Immature natural killer cell (primary cell): ENCODE data around the gene CD58. TPM values are rescaled to one million over a fixed set of nuclear protein-coding genes. Genes with fewer than 3 reads are reported as not detected.
A peak's percentile ranks its signal among the peaks of the same experiment; 100 is the strongest.

Source experiments
- DNase-seq, 3 donors: peaks; one replicate each; pipeline ENCODE4 v3.0.0; 2022; ENCODE audit warnings: mixed read lengths in 1 of 3
- H3K27ac Mint-ChIP-seq, 6 donors: one replicate each; pipeline ENCODE4 v1.8.0; 2020; ENCODE audit warnings: mixed read lengths in 6 of 6, mild to moderate bottlenecking in 5 of 6, inconsistent platforms in 4 of 6, moderate library complexity in 3 of 6
- H3K27me3 Mint-ChIP-seq, 3 donors: one replicate each; pipeline ENCODE4 v1.8.0; 2020 to 2021; ENCODE audit warnings: low read depth in 3 of 3, mild to moderate bottlenecking in 3 of 3, mixed read lengths in 3 of 3, moderate library complexity in 3 of 3, inconsistent platforms in 1 of 3
- H3K36me3 Mint-ChIP-seq, 3 donors: one replicate each; pipeline ENCODE4 v1.8.0; 2020; ENCODE audit warnings: mixed read lengths in 3 of 3, inconsistent platforms in 2 of 3, mild to moderate bottlenecking in 2 of 3
- H3K4me1 Mint-ChIP-seq, 2 donors: one replicate each; pipeline ENCODE4 v1.8.0; 2020; ENCODE audit warnings: inconsistent platforms in 2 of 2, mild to moderate bottlenecking in 2 of 2, mixed read lengths in 2 of 2, moderate library complexity in 1 of 2
- H3K4me3 Mint-ChIP-seq, 5 donors: one replicate each; pipeline ENCODE4 v1.8.0; 2020; ENCODE audit warnings: mild to moderate bottlenecking in 5 of 5, mixed read lengths in 5 of 5, inconsistent platforms in 3 of 5, moderate library complexity in 3 of 5
- H3K9me3 Mint-ChIP-seq, 6 donors: one replicate each; pipeline ENCODE4 v1.8.0; 2020; ENCODE audit warnings: mild to moderate bottlenecking in 6 of 6, mixed read lengths in 6 of 6, inconsistent platforms in 4 of 6, moderate library complexity in 3 of 6
- polyA plus RNA-seq, 3 donors: library from polyadenylated mRNA; unstranded; fragments of 300-500 nt; fragmentation: Illumina TruSeq; gene quantifications; one replicate each; pipeline ENCODE4 v1.2.3, GENCODE V29; 2021

CD58 gene
- polyA plus RNA-seq, 3 donors from 2014 or later, result 68.6 to 112 (median 69.9) TPM

DNA sequence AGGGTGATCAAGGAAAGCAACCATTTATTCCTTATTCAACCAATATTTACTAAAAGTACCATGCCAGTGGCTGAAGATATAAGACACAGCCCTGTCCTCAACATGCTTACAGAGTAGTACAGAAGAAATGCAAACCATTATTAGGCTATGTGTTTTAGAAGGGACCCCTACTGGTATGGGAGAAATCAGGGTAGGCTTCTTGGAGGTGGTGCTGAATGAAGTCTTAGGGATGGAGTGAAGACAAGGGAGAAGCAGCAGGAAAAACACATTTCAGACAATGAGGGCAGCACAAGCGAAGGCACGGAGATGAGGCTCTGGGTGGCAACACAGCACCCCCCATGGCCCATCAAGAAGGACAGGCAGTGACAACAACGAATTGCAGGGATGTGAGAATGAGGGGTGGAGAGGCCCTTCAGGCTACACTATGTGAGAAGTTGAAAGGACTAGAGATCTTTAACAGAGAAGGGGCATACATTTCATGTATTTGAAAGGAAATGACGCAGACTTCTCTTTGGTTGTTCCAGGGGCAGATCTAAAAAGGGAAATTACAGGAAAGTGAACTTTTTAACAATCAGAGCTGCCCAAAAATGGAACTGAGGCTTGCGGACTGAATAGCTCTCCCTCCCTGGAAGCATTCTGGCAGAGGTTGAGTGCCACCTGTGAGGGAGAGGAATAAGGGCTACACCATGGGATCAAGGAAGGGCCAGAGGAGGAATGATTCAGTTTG, 16.8 kb upstream of the CD58 start:
- Mint-ChIP-seq H3K4me1 (peaks cover 20 to 22% of the 10 kb centered on the region in 2 donors), H3K36me3 (no peaks in the 10 kb centered on the region), H3K4me3 (peak overlapping the region in 1 of 5 donors; percentile 9), H3K27ac (no peak overlapping the region), H3K9me3 (no peaks in the 10 kb centered on the region), H3K27me3 (peaks cover 12 to 23% (median 12%) of the 10 kb centered on the region in 3 donors)
- DNase-seq, result no peak

DNA sequence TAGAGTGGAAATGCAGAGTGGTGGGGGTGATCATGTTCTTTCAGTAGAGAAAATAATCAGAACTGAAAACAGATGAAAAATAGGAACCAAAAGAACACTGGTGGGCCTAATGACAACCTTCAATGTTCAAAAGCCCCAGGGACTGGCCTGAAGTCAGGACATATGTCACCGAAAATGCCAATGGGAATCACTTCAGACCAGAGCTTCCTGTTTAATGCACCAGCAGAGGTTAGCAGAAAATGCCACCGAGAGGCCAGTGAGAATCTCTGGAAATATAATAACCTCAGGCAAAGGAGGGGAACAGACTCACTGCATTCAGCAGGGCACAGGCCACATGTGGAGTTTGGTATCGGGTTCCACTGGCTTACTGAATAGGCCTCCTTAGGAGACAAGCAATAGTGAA, 15.9 kb upstream of the CD58 start:
- Mint-ChIP-seq H3K27ac (no peak overlapping the region), H3K36me3 (no peaks in the 10 kb centered on the region), H3K4me3 (no peak overlapping the region), H3K27me3 (peaks cover 12 to 20% (median 16%) of the 10 kb centered on the region in 3 donors), H3K4me1 (peaks cover 20 to 22% of the 10 kb centered on the region in 2 donors), H3K9me3 (no peaks in the 10 kb centered on the region)
- no peak for DNase-seq

GRCh38 chr1:116585886-116586285, 15.1 kb upstream of the CD58 start:
- no peak for DNase-seq
- Mint-ChIP-seq H3K4me3 (no peak overlapping the region), H3K27me3 (peaks cover 11 to 20% (median 16%) of the 10 kb centered on the region in 3 donors), H3K4me1 (peaks cover 19 to 22% of the 10 kb centered on the region in 2 donors), H3K9me3 (no peaks in the 10 kb centered on the region), H3K36me3 (no peaks in the 10 kb centered on the region), H3K27ac (no peak overlapping the region)

GRCh38 chr1:116581323-116581885, 10.6 kb upstream of the CD58 start:
- no peaks in the 10 kb centered on the region for H3K4me1 Mint-ChIP-seq
- no peak overlapping the region for H3K27ac Mint-ChIP-seq
- H3K36me3 Mint-ChIP-seq, result no peaks in the 10 kb centered on the region
- no peak for DNase-seq
- H3K27me3 Mint-ChIP-seq, result peaks cover 2 to 18% (median 10%) of the 10 kb centered on the region in 3 donors
- H3K4me3 Mint-ChIP-seq, result no peak overlapping the region
- no peaks in the 10 kb centered on the region for H3K9me3 Mint-ChIP-seq

DNA sequence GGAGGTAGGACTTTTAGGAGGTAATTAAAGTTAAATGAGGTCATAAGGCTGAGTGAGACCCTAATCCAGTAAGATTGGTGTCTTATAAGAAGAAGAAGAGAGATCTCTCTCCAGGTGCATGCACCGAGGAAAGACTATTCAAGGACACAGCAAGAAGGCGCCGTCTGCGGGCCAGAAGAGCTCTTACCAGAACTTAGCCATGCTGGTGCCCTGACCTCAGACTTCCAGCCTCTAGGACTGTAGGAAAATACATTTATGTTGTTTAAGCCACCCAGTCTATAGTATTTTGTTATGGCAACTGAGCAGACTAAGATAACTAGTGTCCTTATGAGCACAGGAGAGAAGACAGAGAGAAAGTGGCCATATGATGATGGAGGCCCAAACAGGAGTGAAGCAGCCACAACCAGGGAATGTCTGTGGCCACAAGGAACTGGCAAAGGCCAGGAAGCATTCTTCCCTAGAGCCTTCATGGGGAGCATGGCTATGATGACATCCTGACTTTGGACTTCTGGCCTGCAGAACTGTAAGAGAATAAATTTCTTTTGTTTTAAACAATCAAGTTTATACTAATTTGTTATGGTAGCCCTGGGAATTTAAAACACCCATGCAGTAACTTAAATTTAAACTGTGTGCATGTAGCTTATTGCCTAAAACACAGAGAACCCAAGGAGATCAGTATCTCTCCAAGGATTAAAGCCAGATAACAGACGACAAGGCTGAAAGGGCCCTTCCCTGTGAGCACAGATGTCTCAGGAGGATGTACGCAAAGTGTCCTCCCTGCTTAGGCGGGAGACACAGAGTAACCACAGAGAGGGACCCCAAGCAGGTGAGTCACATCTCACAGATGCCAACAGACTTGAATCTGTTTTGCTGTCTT, 9.9 kb upstream of the CD58 start:
- H3K36me3 Mint-ChIP-seq, result no peaks in the 10 kb centered on the region
- H3K4me1 Mint-ChIP-seq, result no peaks in the 10 kb centered on the region
- no peak overlapping the region for H3K4me3 Mint-ChIP-seq
- no peak overlapping the region for H3K27ac Mint-ChIP-seq
- peaks cover 4 to 21% (median 10%) of the 10 kb centered on the region in 3 donors for H3K27me3 Mint-ChIP-seq
- DNase-seq, result no peak
- H3K9me3 Mint-ChIP-seq, result no peaks in the 10 kb centered on the region

GRCh38 chr1:116579259-116579875, 8.5 kb upstream of the CD58 start:
- peaks cover 5 to 17% (median 10%) of the 10 kb centered on the region in 3 donors for H3K27me3 Mint-ChIP-seq
- no peak overlapping the region for H3K4me3 Mint-ChIP-seq
- no peaks in the 10 kb centered on the region for H3K9me3 Mint-ChIP-seq
- no peaks in the 10 kb centered on the region for H3K36me3 Mint-ChIP-seq
- no peaks in the 10 kb centered on the region for H3K4me1 Mint-ChIP-seq
- no peak for DNase-seq
- H3K27ac Mint-ChIP-seq, result no peak overlapping the region

GRCh38 chr1:116578581-116578980, 7.8 kb upstream of the CD58 start:
- Mint-ChIP-seq H3K27ac (peak overlapping the region in 1 of 6 donors; percentile 25), H3K9me3 (no peaks in the 10 kb centered on the region), H3K4me1 (no peaks in the 10 kb centered on the region), H3K27me3 (peaks cover 5 to 16% (median 9%) of the 10 kb centered on the region in 3 donors), H3K36me3 (no peaks in the 10 kb centered on the region), H3K4me3 (no peak overlapping the region)
- no peak for DNase-seq

DNA sequence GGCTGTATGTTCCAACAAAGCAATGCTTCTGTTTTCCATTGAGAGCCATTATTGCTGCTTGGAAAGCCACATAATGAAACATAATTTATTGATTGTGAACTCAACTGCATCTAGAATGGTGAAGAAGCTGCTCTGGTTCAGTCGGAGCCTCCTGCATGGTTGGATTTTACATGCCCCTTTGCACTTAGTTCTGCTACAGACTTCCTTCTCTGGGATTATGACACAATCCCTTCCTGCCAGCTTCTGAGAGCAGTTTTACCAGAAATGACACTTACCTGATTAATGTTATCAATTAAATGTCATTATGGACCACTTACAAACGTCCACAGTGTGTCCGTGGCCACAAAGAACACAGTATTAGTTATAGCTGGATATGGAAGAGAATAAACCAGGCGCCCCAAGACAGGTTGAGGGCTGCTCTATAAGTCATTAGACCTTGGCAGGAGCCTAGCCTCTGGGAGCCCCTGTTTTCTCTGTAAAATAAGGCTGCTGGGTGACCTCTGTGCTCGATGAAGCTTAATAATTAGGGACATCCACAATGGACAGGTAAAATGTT, 7.0 kb upstream of the CD58 start:
- Mint-ChIP-seq H3K4me3 (no peak overlapping the region), H3K4me1 (no peaks in the 10 kb centered on the region), H3K27me3 (peaks cover 5 to 10% (median 6%) of the 10 kb centered on the region in 3 donors), H3K9me3 (no peaks in the 10 kb centered on the region), H3K36me3 (no peaks in the 10 kb centered on the region), H3K27ac (no peak overlapping the region)
- no peak for DNase-seq

GRCh38 chr1:116574581-116575291, 3.9 kb upstream of the CD58 start:
- no peaks in the 10 kb centered on the region for H3K36me3 Mint-ChIP-seq
- H3K27me3 Mint-ChIP-seq, result peaks cover 4 to 12% (median 5%) of the 10 kb centered on the region in 3 donors
- no peaks in the 10 kb centered on the region for H3K9me3 Mint-ChIP-seq
- no peak overlapping the region for H3K4me3 Mint-ChIP-seq
- peak overlapping the region in 1 of 6 donors; percentile 14 for H3K27ac Mint-ChIP-seq
- H3K4me1 Mint-ChIP-seq, result peaks cover 12 to 15% of the 10 kb centered on the region in 2 donors
- DNase-seq, result peak; percentile 53 to 60 (median 59)

DNA sequence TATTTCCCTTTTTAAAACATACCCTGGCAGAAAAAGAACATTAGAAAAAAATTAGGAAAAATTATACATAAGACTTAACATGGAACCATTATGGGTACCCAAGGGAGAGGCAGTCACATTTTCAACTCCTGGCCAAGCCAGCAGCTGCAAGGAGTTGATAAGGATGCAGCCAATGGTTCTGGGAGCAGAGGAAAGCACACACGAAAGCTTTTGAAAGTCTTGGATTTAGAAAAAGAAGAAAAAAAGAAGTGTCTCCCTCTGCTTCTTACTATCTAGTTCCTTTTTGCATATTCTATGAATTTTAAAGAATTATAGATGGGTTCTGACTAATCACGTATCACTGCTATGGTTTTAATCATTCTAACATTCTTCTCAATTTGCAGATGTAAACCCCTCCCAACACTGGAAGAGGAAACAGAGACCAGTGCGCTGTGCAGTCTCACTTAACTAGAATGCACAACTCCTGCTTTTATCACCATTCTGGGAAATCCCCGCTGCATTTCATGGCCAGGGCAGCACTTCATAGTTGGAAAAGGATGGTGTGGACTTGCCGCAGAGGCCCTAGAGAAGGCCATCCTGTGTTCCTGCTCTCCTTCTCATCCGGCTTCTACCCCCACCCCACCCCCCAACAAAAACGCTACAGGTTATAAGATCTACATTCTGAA, 2.7 kb upstream of the CD58 start:
- Mint-ChIP-seq H3K4me1 (peaks cover 24 to 27% of the 10 kb centered on the region in 2 donors), H3K27me3 (peaks cover 2 to 15% (median 5%) of the 10 kb centered on the region in 3 donors), H3K4me3 (no peak overlapping the region), H3K27ac (no peak overlapping the region), H3K9me3 (no peaks in the 10 kb centered on the region), H3K36me3 (no peaks in the 10 kb centered on the region)
- DNase-seq, result no peak

DNA sequence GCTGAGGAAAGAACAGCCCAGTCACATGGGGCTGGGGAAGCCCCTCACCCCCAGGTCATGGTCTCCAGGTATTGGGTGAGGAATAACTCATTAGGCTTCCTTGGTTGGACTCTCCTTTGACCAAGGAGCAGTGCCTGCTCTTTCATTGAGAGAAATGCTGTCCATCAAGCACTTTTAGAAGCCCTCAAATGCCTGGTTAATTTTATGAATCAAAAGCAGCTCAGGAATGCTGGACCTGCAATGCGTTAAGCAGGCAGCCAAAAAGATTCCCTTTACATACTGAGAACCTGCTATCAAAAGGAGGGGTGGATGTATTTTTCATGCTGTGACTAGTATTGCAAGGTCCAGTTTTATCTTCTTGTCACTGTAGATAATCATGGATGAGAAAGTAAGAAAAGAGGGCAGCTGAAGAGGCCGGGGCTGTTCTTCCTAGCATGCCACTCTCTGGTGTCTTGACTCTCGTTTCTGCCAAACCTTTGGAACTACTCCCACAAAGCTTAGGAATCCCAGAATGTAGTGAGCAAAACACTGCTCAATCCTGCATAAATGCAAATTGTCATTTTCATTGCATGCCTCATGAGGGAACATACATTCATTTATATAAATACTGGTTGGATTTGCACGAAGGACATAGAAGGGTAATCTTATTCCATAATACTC, 2.1 kb upstream of the CD58 start:
- H3K4me1 Mint-ChIP-seq, result peaks cover 30 to 33% of the 10 kb centered on the region in 2 donors
- H3K27ac Mint-ChIP-seq, result peak overlapping the region in 1 of 6 donors; percentile 27
- no peak overlapping the region for H3K4me3 Mint-ChIP-seq
- H3K27me3 Mint-ChIP-seq, result peaks cover 2 to 15% (median 5%) of the 10 kb centered on the region in 3 donors
- no peak for DNase-seq
- H3K36me3 Mint-ChIP-seq, result no peaks in the 10 kb centered on the region
- no peaks in the 10 kb centered on the region for H3K9me3 Mint-ChIP-seq

GRCh38 chr1:116572099-116572498, 1.3 kb upstream of the CD58 start:
- no peak for DNase-seq
- Mint-ChIP-seq H3K27ac (peak overlapping the region; percentile 91 to 96 (median 94)), H3K4me3 (peak overlapping the region; percentile 88 to 98 (median 96))

More at GRCh38 chr1:116572099-116572498, 1.3 kb upstream of the CD58 start:
- Mint-ChIP-seq H3K27me3 (peaks cover 2 to 15% (median 5%) of the 10 kb centered on the region in 3 donors), H3K36me3 (no peaks in the 10 kb centered on the region), H3K4me1 (peaks cover 34 to 38% of the 10 kb centered on the region in 2 donors), H3K9me3 (no peaks in the 10 kb centered on the region)
